Heart left ventricle (tissue), 16 donors: ENCODE results near the gene SYNDIG1. TPM values are rescaled to one million over a fixed set of nuclear protein-coding genes. Genes with fewer than 3 reads are reported as not detected.

Experiments
- ATAC-seq, 4 donors: fragments of 200-7000 bp; cut with Tn5 transposase; one replicate each; pipeline ENCODE4 v1.9.1; 2020 to 2022; ENCODE audit warnings: moderate library complexity in 4 of 4, mild to moderate bottlenecking in 3 of 4, moderate number of reproducible peaks in 1 of 4
- DNase-seq, 5 donors: peaks; one replicate each; pipeline ENCODE4 v3.0.0-alpha.2; 2020
- H3K27ac ChIP-seq, 12 donors: fragments of 200-600 bp; sonication (generic) in 4 of 12; one replicate each; pipeline versions ENCODE4 v1.5.0 to v1.8.0; 2016 to 2022; ENCODE audit warnings: mild to moderate bottlenecking in 2 of 12
- H3K27me3 ChIP-seq, 9 donors: fragments of 200-600 bp; sonication (generic) in 2 of 9; one replicate each; pipeline versions ENCODE4 v1.5.1 to v1.8.0; 2016 to 2022; ENCODE audit warnings: mild to moderate bottlenecking in 3 of 9
- H3K36me3 ChIP-seq, 9 donors: fragments of 200-600 bp; sonication (generic) in 2 of 9; one replicate each; pipeline versions ENCODE4 v1.5.0 to v1.8.0; 2018 to 2022; ENCODE audit warnings: mild to moderate bottlenecking in 2 of 9
- H3K4me1 ChIP-seq, 12 donors: fragments of 200-600 bp; sonication (generic) in 4 of 12; one replicate each; pipeline versions ENCODE4 v1.5.0 to v1.8.0; 2016 to 2022; ENCODE audit warnings: mild to moderate bottlenecking in 3 of 12
- H3K4me3 ChIP-seq, 12 donors: fragments of 200-600 bp; sonication (generic) in 4 of 12; one replicate each; pipeline versions ENCODE4 v1.5.0 to v1.8.0; 2017 to 2022; ENCODE audit warnings: mild to moderate bottlenecking in 9 of 12, moderate library complexity in 4 of 12
- H3K9me3 ChIP-seq, 12 donors: fragments of 200-600 bp; sonication (generic) in 4 of 12; one replicate each; pipeline versions ENCODE4 v1.5.0 to v1.8.0; 2016 to 2022; ENCODE audit warnings: mild to moderate bottlenecking in 1 of 12
- POLR2A ChIP-seq, 2 donors: fragments of 450-650 bp; IDR thresholded peaks; one replicate each; pipeline ENCODE4 v1.6.1; 2017; ENCODE audit warnings: antibody characterized with exemption in 2 of 2, mild to moderate bottlenecking in 2 of 2, moderate library complexity in 2 of 2
- WGBS, 4 donors: extraction: QIAGEN DNeasy Blood & Tissue Kit in 2 of 4; methylation state at CpG; one replicate each; pipeline versions ENCODE4 v1.1.5 to v1.1.7; 2013 to 2018; 5-methylcytosine and 5-hydroxymethylcytosine counted together
- intact Hi-C, 10 donors: fragments of 100-400 bp; cut with DNase I; formaldehyde crosslinking; loops; one replicate each; pipeline versions ENCODE4 v1.11.1 to v1.14.2; 2022
- polyA plus RNA-seq, 2 donors: library from polyadenylated mRNA; stranded (reverse); fragments of 200-250 nt; gene quantifications; one replicate each; pipeline ENCODE4 v1.2.3, GENCODE V29; 2013
- total RNA-seq, 9 donors: library from RNA; depleted of rRNA in 2 of 9; stranded (reverse); fragments of >200 nt in 2 of 9; fragmentation: NEBNext Ultra II Directional in 3 of 9; extraction: Animal tissue kit (Norgen Biotek cat#: 25700) in 3 of 9; gene quantifications; one replicate each; pipeline versions ENCODE4 v1.1.0 to v1.2.4, GENCODE V29; 2016 to 2023
- TF ChIP-seq, protein P1 (sequence below), 12 donors: fragments of 200-600 bp; sonication (generic) in 4 of 12; IDR thresholded peaks; one replicate each; pipeline versions ENCODE4 v1.5.0 to v1.8.0; 2018 to 2022; ENCODE audit warnings: antibody characterized with exemption in 12 of 12, mild to moderate bottlenecking in 5 of 12
- donor health status: ischemic (EF 13 %, LVEDD 7.1; RV severe dilation, severe dysfunction).
- donor health status: healthy with polysubstance abuse.
- donor health status: DM: no; HTN: yes; CAD: no.
- donor health status: DM: no; HTN: no; CAD: no.
- donor health status: ischemic (EF 25% LVEDD 6.9; RV normal size, moderate dysfunction).
- donor health status: ischemic (EF 25% LVEDD 5.7; RV mildly dilated, moderate dysfunction).
- donor health status: healthy.
- donor health status: DM: yes; HTN: yes; CAD: no.
- donor health status: ischemic (EF 35%, LVEDD 5.7; RV mildly dilated, moderate dysfunction).
- donor health status: nonischemic (EF 11% LVEDD 7.7; RV severe dilation, severe dysfunction).
- donor health status: DM: yes; HTN: yes; CAD: no.
- donor health status: PGD.
- donor health status: ischemic (EF 29% LVEDD 5.4; RV normal size, mild dysfunction).
- donor health status: nonischemic (EF 23%, LVEDD 6.1; RV moderate dilation, normal function).

Gene SYNDIG1
- total and polyA plus RNA-seq, 11 donors, result 8.4 to 41.8 (median 23.0) TPM

GRCh38 chr20:24690408-24690807 lies 221.0 kb downstream of the SYNDIG1 start:
- Histone ChIP-seq H3K27ac (no peak overlapping the region), H3K36me3 (no peaks in the 10 kb centered on the region), H3K4me1 (peaks cover 0 to 20% (median 7%) of the 10 kb centered on the region in 12 donors), H3K27me3 (peaks cover 0 to 9% (median 0%) of the 10 kb centered on the region in 9 donors), H3K9me3 (peaks cover 0 to 15% (median 2%) of the 10 kb centered on the region in 12 donors), H3K4me3 (no peak overlapping the region)
- DNase-seq, result peak in 1 of 5 donors; percentile 3
- no peak for ATAC-seq
- TF ChIP-seq, protein P1, sequence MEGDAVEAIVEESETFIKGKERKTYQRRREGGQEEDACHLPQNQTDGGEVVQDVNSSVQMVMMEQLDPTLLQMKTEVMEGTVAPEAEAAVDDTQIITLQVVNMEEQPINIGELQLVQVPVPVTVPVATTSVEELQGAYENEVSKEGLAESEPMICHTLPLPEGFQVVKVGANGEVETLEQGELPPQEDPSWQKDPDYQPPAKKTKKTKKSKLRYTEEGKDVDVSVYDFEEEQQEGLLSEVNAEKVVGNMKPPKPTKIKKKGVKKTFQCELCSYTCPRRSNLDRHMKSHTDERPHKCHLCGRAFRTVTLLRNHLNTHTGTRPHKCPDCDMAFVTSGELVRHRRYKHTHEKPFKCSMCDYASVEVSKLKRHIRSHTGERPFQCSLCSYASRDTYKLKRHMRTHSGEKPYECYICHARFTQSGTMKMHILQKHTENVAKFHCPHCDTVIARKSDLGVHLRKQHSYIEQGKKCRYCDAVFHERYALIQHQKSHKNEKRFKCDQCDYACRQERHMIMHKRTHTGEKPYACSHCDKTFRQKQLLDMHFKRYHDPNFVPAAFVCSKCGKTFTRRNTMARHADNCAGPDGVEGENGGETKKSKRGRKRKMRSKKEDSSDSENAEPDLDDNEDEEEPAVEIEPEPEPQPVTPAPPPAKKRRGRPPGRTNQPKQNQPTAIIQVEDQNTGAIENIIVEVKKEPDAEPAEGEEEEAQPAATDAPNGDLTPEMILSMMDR (IDR thresholded peaks at IDR 0.05), result no peak
- no peak for TF ChIP-seq POLR2A (IDR thresholded peaks at IDR 0.05)
- intact Hi-C loops, result no loop called here
- 50 to 92% (median 71%) methylated on average over 1 of the region's 1 CpG for WGBS, 4 donors

DNA sequence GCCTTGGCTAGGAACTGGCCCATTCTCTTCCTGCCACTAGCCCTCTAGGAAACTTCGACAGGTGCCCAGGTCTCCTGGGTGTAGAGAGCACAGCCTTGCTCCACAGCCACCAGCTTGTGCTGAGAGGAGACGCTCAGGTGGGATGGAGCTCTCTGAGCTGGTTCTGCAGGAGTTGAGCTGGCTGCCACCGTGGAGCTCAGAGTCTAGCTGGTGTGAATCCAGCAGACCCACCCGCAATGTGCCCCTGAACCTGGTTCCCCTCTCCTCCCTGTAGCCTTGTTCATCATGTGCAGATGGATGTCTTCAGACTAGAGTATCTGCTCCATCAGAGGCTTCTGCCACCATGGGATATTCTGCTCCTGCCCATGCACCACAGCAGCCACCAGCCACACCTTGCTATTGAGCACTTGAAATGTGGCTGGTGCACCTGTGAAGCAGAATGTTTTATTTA lies 222.5 kb downstream of the SYNDIG1 start:
- 91 to 97% (median 94%) methylated on average over 4 of the region's 4 CpGs for WGBS, 4 donors
- H3K27me3 ChIP-seq, result peaks cover 0 to 9% (median 0%) of the 10 kb centered on the region in 9 donors
- TF ChIP-seq POLR2A (IDR thresholded peaks at IDR 0.05), result no peak
- TF ChIP-seq, protein P1 (IDR thresholded peaks at IDR 0.05), result no peak

GRCh38 chr20:24692446-24693200 lies 223.2 kb downstream of the SYNDIG1 start:
- TF ChIP-seq, protein P1 (IDR thresholded peaks at IDR 0.05), result no peak
- TF ChIP-seq POLR2A (IDR thresholded peaks at IDR 0.05), result no peak
- peaks cover 0 to 20% (median 7%) of the 10 kb centered on the region in 12 donors for H3K4me1 ChIP-seq
- no peak overlapping the region for H3K27ac ChIP-seq
- intact Hi-C loops, result no loop called here
- WGBS, 4 donors, result 86 to 94% (median 93%) methylated on average over 13 to 14 of the region's 14 CpGs
- peaks cover 0 to 8% (median 1%) of the 10 kb centered on the region in 12 donors for H3K9me3 ChIP-seq
- ATAC-seq, result no peak
- H3K27me3 ChIP-seq, result peaks cover 0 to 9% (median 0%) of the 10 kb centered on the region in 9 donors
- DNase-seq, result peak in 2 of 5 donors; percentile 6 to 34
- H3K4me3 ChIP-seq, result no peak overlapping the region
- H3K36me3 ChIP-seq, result no peaks in the 10 kb centered on the region

More for the DNA sequence above, 222.5 kb downstream of the SYNDIG1 start:
- H3K4me1 ChIP-seq, result peaks cover 0 to 20% (median 7%) of the 10 kb centered on the region in 12 donors
- intact Hi-C loops, result no loop called here
- peaks cover 0 to 13% (median 2%) of the 10 kb centered on the region in 12 donors for H3K9me3 ChIP-seq
- no peaks in the 10 kb centered on the region for H3K36me3 ChIP-seq
- peak in 1 of 5 donors; percentile 14 for DNase-seq
- no peak overlapping the region for H3K4me3 ChIP-seq
- peak in 1 of 4 donors; percentile 25 for ATAC-seq
- H3K27ac ChIP-seq, result no peak overlapping the region

- no peak for TF ChIP-seq POLR2A (IDR thresholded peaks at IDR 0.05)
- TF ChIP-seq, protein P1 (IDR thresholded peaks at IDR 0.05), result no peak
- DNase-seq (peak in 1 of 5 donors; percentile 18), ATAC-seq (no peak)
- H3K36me3 ChIP-seq, result no peaks in the 10 kb centered on the region
- no peaks in the 10 kb centered on the region for H3K9me3 ChIP-seq
- 84 to 90% (median 89%) methylated on average over 8 to 9 of the region's 9 CpGs for WGBS, 4 donors
- peaks cover 0 to 20% (median 7%) of the 10 kb centered on the region in 12 donors for H3K4me1 ChIP-seq
- peaks cover 0 to 9% (median 0%) of the 10 kb centered on the region in 9 donors for H3K27me3 ChIP-seq
- no peak overlapping the region for H3K4me3 ChIP-seq
- peak overlapping the region in 2 of 12 donors; percentile 45 to 46 for H3K27ac ChIP-seq
- intact Hi-C loops, result no loop called here
Measured at GRCh38 chr20:24693466-24694156, 224.2 kb downstream of the SYNDIG1 start.
